ENCODE measurements around the gene COBLL1.
"Not testable (repeated sequence)": the region's sequence is repeated elsewhere in the genome, so short reads cannot be mapped to it uniquely, and the experiment has no call there.

Gene COBLL1

GRCh38 chr2:164860694-164861042 lies 19.0 kb upstream of the COBLL1 start:
- in situ Hi-C loops (cut with HindIII; ENCODE audit: low sequenced_read_pairs) = no loop called here

- in situ Hi-C loops (cut with HindIII; ENCODE audit: low sequenced_read_pairs) = not testable (repeated sequence)
Measured at GRCh38 chr2:164859906-164860693, 18.5 kb upstream of the COBLL1 start.

DNA sequence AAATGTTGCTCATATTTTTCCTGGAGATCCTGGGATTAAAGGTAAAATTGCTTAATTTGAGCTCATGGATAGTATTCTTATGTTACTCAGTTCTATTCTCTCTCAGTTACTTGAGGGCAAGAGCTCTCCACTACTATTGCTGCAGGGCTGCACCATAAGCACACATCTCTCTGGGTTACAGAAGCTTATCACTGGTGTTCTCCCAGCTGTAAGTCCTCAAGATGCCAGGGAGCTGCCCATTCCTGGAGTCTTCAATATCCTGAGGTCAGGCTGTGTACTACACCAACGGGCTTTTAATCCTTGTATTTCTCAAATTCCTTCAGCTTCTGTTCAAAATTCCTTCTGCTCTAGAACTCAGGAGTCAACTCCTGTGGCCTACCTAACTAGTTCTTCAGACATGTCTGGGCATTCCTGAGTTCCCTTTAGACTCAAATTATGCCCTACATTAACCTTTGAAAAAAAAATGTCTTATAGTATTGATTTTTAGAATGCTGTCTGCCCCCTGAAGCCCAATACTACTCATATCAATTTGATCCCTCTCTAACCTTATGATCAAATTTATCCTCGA lies 17.7 kb upstream of the COBLL1 start:
- in situ Hi-C loops (cut with HindIII; ENCODE audit: low sequenced_read_pairs) = no loop called here

DNA sequence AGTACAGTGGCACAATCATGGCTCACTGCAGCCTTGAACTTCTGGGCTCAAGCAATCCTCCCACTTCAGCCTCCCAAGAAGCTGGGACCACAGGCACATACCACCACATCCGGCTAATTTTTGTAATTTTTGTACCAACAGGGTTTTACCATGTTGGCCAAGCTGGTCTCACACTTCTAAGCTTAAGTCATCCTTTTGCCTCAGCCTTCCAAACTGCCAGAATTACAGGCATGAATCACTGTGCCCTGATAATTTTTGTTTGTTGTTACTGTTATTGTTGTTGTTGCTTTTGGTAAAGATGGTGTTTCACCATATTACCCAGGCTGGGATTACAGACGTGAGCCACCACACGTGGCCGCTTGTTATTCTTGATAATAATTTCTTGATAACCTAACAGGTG lies 10.5 kb upstream of the COBLL1 start:
- in situ Hi-C loops (cut with HindIII; ENCODE audit: low sequenced_read_pairs) = loop anchor here (5.0 kb wide), 1 partner anchor 105 kb away; no protein-coding TSS in a partner anchor

GRCh38 chr2:164850235-164850634 lies 8.6 kb upstream of the COBLL1 start:
- in situ Hi-C loops (cut with HindIII; ENCODE audit: low sequenced_read_pairs) = loop anchor here (5.0 kb wide), 1 partner anchor 103 kb away; no protein-coding TSS in a partner anchor

DNA sequence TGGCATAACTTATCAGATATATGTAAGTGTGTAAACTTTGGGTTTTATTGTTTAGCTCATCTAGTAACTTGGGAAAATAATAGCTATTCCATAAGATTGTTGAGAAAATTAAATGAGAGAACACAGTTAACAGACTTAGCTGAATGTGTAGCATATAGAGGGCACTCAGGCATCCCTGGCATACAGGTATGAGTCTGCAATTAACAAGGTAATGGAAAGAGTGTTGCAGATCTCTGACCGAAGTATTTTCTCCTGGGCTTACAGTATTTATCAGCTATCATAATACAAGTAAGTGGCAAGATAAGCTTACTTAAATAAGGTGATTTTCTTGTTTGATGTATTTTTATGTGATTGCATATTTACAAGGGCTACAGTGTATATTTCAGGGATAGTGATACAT lies 7.9 kb upstream of the COBLL1 start:
- in situ Hi-C loops (cut with HindIII; ENCODE audit: low sequenced_read_pairs) = no loop called here

GRCh38 chr2:164847981-164848741 lies 6.5 kb upstream of the COBLL1 start:
- in situ Hi-C loops (cut with HindIII; ENCODE audit: low sequenced_read_pairs) = no loop called here

GRCh38 chr2:164847291-164847690 lies 5.7 kb upstream of the COBLL1 start:
- in situ Hi-C loops (cut with HindIII; ENCODE audit: low sequenced_read_pairs) = no loop called here

- in situ Hi-C loops (cut with HindIII; ENCODE audit: low sequenced_read_pairs) = no loop called here
Measured at GRCh38 chr2:164846276-164846675, 4.7 kb upstream of the COBLL1 start.

DNA sequence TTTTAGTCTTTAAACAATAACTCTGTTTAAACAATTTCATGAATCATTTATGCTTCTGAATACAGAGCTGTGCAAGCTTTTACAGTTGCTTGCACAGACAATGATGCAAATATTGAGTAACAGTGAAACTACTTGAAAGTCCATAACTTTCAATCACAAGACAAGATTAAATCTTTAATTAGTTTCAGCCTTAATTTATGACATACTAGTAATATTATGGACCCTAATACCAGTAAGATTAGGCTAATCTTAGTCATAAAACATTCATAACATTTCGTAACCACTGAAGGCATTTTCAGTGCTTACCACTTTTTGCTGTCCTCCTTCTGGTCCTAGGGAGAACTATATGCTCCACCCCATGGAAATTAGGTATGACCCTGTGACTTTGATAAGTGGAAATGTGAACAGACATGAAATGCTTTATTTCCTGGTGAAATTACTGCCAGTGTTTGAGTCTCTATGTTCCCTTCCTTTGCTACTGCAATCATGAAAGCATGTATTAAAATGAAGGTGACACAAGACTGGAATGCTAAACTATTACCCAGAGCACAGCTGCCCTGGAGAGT lies 1.8 kb upstream of the COBLL1 start:
- in situ Hi-C loops (cut with HindIII; ENCODE audit: low sequenced_read_pairs) = no loop called here

- in situ Hi-C loops (cut with HindIII; ENCODE audit: low sequenced_read_pairs) = no loop called here
Measured at GRCh38 chr2:164842624-164842966, 972 bp upstream of the COBLL1 start.

DNA sequence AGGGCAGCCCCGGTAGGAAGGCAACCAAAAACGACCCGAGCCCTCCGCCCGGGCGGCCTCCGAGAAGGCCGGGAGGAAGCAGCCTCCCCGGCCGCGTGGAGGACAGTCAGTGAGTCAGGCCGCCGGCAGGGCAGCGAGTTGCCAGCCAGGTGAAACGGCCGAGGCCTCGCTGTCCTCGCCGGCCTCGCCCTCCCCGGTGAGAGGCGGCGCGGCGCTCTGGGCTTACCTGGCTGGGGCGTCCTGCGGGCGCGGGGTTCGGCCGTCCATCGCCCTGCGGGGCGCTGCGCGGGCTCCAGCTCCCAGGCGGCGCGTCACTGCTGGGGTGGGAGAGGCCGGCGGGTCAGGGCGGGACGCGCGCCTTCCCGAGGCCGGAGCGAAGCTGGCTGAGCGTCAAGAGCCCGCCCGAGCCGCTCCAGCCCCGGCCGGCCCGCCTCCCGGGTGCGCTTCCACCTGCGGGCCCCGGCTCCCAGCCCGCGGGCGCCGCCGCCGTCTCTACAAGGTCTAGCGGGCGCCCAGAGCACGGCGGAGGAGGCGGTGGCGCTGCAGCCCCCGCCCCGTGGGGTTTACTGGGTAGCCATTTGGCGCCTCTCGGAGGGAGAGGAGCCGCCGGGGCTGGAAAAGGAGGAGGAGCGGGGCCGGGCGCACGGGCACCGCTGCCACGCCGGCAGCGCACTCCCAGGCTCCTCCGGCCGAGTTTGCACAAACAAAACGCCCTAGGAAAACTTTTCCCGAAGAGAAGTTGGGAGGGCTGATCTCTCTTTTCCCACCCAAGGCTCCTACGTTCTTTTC lies 499 bp downstream of the COBLL1 start:
- in situ Hi-C loops (cut with HindIII; ENCODE audit: low sequenced_read_pairs) = no loop called here

- in situ Hi-C loops (cut with HindIII; ENCODE audit: low sequenced_read_pairs) = no loop called here
Measured at GRCh38 chr2:164840458-164840929, 1.1 kb downstream of the COBLL1 start.

DNA sequence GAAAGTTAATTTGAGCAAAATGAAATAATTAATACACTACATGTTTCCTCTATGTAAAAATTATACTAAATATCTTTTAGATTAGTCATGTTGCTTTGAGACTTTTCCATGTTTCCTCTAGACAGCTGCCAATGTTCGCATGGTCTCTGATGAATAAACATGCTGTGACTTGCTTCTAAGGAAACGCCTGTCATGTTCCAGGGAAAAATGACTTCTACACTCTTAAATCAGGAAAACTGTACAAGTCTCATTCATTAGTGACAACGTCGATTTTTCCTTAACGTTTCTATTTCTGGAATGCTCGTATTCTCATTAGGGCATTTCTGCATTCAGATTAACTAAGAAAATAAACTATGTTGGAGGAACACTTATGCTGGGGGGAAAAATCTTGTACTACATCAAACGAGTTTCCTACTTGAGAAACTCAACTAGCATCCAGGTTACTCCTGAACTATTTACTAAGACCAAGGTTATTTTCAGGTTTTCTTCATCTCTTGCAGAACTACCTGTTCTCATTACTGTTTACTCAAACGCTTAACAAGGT lies 1.6 kb downstream of the COBLL1 start:
- in situ Hi-C loops (cut with HindIII; ENCODE audit: low sequenced_read_pairs) = no loop called here

GRCh38 chr2:164837807-164838206 lies 3.8 kb downstream of the COBLL1 start:
- in situ Hi-C loops (cut with HindIII; ENCODE audit: low sequenced_read_pairs) = no loop called here

DNA sequence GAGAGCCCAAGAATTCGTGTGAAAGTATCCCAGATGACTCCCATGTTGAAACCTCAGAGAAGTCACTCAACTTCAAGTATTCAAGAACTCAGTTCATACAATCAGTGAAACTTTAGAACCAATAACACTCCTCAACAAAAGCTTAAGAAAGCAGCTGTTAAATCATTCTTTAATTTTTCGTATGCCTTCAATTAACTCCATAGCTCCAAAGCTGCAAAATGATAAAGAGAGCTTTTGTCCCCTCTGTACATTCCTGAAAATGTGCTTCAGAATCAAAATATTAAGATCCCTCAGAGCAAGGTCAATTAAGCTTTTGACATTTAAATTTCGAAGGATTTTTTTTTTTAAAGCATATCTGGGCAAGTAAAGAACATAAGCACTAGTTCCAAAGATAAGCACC lies 4.7 kb downstream of the COBLL1 start:
- in situ Hi-C loops (cut with HindIII; ENCODE audit: low sequenced_read_pairs) = no loop called here

DNA sequence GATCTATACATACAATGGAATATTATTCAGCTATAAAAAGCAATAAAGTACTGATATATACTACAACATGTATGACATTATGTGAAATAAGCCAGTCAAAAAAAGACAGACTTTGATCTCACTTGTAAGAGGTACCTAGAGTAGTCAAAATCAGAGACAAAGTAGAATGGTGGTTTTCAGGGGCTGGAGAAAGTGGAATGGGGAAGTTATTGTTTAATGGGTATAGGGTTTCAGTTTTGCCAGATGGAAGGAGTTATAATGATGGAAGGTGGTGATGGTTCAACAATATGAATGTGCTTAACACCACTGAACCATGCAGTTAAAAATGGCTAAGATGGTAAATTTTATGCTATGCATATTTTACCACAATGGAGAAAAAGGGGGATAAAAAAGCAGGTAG lies 6.3 kb downstream of the COBLL1 start:
- in situ Hi-C loops (cut with HindIII; ENCODE audit: low sequenced_read_pairs) = no loop called here

DNA sequence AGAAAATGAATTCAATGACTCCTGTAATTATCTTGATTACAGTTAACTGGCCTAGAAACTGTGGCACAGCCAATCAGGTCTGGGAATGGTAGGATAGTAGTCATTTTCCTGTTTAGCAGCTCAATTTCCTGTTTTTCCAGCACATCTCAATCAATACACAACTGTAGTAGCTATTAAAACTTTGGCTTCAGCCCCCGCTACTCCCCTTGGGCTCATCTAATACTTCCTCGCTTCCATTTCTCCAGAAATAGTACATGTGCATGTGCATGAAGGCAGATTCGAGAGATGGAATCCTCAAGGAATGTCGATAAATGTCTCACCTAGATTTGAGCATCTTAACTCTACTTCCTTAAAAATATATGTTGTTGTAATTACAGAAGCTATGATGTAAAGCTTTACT lies 9.7 kb downstream of the COBLL1 start:
- in situ Hi-C loops (cut with HindIII; ENCODE audit: low sequenced_read_pairs) = loop anchor here (5.0 kb wide), 1 partner anchor 85 kb away; no protein-coding TSS in a partner anchor

DNA sequence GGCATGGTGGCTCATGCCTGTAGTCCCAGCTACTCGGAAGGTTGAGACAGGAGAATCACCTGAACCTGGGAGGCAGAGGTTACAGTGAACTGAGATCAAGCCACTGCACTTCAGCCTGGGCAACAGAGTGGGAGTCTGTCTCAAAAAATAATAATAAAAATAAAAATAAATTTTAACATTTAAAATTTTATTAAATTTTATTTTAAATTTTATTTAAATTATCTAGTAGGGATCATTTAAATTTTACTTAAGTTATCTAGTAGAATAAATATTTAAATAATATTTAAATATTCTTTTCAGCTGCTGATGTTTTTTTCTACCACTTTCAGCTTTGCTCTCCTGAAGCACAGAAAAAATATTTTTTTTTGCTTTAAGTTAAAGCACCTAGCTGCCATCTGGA lies 10.4 kb downstream of the COBLL1 start:
- in situ Hi-C loops (cut with HindIII; ENCODE audit: low sequenced_read_pairs) = loop anchor here (5.0 kb wide), 1 partner anchor 86 kb away; no protein-coding TSS in a partner anchor

Data from endothelial cell of hepatic sinusoid (primary cell).